AG10803 (cell line): ENCODE measurements around the gene GPSM3.
"Not testable (repeated sequence)": the region's sequence is repeated elsewhere in the genome, so short reads cannot be mapped to it uniquely, and the experiment has no call there.

Experiments
- DNase-seq: peaks from one replicate; pipeline ENCODE4 v3.0.0; 2010; ENCODE audit warnings: low read depth
- H3K4me3 ChIP-seq: 2 replicates; pipeline ENCODE4 v1.5.1; 2011; ENCODE audit warnings: mild to moderate bottlenecking, low read length, control low read depth
- TF ChIP-seq, protein P1 (sequence below): conservative IDR thresholded peaks from 2 replicates; pipeline ENCODE4 v1.5.1; 2011; ENCODE audit warnings: mild to moderate bottlenecking, low read length, control low read depth, inconsistent platforms

Gene GPSM3

DNA sequence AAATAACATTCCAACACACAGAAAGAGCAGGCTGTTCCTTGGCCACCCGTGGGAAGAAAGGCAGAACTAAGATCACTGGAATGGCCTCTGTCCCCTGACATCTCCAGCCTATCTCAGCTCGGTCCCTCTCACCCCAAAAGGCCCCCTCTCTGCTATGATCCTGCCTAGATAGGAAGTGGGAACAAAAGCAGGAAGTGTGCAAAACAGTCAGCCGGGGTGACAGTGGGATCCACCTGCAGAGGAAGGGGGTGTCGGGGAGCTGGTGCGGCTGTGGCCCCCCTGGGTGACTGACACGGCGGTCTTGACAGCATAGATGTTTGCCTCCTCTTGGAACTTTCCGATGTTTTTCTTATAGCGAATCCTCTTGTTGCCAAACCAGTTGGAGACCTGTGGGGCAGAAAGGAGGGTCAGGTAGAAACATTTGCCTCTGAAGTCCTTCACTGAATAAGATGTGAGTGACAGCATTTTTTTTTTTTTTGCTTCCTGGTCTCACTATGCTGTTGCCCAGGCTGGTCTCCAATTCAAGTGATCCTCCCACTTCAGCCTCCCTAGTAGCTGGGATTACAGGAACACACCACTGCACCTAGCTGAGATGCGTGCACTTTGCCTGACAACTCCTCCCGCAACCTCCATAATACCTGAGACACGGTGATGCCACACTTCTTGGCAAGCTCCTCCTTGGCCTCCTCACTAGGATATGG, 5.3 kb downstream of the GPSM3 start:
- TF ChIP-seq, protein P1, sequence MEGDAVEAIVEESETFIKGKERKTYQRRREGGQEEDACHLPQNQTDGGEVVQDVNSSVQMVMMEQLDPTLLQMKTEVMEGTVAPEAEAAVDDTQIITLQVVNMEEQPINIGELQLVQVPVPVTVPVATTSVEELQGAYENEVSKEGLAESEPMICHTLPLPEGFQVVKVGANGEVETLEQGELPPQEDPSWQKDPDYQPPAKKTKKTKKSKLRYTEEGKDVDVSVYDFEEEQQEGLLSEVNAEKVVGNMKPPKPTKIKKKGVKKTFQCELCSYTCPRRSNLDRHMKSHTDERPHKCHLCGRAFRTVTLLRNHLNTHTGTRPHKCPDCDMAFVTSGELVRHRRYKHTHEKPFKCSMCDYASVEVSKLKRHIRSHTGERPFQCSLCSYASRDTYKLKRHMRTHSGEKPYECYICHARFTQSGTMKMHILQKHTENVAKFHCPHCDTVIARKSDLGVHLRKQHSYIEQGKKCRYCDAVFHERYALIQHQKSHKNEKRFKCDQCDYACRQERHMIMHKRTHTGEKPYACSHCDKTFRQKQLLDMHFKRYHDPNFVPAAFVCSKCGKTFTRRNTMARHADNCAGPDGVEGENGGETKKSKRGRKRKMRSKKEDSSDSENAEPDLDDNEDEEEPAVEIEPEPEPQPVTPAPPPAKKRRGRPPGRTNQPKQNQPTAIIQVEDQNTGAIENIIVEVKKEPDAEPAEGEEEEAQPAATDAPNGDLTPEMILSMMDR: no peak
- H3K4me3 ChIP-seq: no peak overlapping the region
- no peak for DNase-seq

DNA sequence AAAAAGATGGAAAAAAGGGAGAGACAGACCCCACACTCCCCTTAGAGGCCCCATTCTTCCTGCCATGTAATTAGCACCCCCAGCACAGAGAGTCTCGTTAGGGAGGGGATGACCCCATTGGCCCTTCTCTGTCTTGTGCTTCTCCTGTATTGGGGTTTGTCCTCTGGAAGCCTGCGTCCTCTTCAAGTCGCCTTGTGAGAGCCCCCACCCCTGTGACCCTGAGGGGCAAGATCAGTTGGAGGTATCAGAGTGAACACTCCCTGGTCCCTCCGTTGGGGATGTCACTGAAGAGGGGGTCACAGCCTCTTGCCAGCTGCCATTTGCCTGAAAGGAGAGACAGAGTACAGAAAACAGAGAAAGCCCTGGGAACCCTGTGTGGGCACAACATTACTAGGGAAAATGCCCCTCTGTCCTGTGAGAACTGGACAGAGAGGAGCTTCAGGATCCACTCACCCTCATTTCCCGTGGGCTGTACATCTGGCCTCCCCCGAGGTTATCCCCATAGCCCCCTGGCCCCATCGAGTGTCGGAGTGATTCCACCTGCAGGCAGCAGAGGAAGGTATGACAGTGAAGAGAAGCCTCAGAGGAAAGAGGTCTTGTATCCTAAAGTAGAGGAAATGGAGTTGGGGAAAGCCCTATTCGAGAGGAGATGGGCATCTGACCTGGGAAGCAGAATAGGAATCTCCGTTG, 6.1 kb downstream of the GPSM3 start:
- H3K4me3 ChIP-seq, DNase-seq: not testable (repeated sequence)

DNA sequence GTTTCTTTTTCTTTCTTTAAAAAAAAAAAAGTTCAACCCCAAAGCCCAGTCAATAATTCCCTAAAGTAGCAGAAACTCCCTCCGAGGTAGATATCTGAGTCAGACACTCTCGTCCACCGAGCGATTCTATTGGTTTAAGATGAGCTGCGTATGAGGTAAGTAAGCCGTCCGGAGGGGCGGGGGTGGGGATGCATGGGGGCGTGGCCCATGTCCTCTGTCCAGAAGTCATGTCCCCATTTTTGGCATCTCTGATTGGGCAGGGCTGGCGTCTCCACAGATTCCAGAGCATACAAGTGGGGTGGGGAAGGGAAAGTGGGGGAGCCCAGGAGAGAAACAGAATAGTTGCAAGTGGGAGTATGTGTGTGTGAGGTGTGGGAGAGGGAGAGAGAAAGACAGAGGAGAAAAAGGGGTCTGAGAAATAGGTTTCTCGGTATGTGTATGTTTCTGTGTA, 6.7 kb downstream of the GPSM3 start:
- peak; percentile 88 for DNase-seq
- not testable (repeated sequence) for H3K4me3 ChIP-seq

DNA sequence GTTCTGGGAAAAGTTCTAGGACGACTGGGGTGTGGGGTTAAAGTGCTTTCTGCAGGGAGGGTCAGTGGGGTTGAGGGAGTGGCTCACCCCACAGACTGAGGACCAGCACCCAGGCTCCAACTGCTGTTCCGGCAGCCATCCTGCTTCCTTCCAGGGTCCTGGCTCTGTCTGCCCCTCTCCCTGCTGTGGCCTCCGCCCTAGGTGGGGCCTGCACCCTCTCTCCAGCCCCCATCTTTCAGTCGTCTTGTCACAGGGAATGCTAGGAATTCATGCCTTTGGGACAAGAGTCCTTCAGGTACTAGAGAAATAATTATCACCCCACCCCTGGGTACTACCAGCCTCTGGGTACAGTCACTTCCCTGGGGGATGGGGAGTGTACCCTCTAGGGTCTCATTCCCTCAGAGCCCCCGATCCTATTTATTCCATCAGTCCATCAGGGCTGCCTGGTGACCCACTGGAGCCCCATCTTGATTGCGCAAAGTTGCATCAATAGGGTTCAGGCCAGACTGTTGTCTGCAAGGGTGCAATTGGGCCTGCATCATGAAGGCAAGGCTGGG, 8.3 kb downstream of the GPSM3 start, which contains the start of gene AGER:
Gene AGER, minus strand, starts transcription at position 170 of the 557 bp plus-strand sequence. Its CDS starts 31 bp downstream, at position 139.
- TF ChIP-seq, protein P1: no peak
- DNase-seq: no peak

DNA sequence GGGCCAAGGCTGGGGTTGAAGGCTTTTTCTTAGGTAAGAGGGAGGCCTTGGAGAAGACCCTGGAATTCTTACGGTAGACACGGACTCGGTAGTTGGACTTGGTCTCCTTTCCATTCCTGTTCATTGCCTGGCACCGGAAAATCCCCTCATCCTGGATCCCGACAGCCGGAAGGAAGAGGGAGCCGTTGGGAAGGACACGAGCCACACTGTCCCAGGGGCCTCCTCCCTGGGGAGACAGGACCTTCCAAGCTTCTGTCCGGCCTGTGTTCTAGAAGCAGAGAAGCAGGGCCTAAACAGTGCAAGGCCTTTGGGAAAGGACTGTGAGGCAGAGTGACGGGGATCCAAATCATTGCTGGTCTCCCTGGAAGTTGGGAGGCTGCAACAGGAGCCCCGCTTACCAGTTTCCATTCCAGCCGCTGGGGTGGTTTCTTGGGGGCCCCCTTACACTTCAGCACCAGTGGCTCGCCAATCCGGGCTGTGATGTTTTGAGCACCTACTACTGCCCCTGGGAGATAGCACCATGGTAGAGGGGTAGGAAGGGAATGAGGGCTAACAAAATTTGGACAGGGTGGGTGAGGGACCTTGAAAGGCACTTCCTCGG, 8.9 kb downstream of the GPSM3 start:
- no peak for DNase-seq
- H3K4me3 ChIP-seq: no peak overlapping the region
- TF ChIP-seq, protein P1: no peak

More for the DNA sequence above, 8.3 kb downstream of the GPSM3 start, which contains the start of gene AGER:
- H3K4me3 ChIP-seq: no peak within 1 kb of the TSS

DNA sequence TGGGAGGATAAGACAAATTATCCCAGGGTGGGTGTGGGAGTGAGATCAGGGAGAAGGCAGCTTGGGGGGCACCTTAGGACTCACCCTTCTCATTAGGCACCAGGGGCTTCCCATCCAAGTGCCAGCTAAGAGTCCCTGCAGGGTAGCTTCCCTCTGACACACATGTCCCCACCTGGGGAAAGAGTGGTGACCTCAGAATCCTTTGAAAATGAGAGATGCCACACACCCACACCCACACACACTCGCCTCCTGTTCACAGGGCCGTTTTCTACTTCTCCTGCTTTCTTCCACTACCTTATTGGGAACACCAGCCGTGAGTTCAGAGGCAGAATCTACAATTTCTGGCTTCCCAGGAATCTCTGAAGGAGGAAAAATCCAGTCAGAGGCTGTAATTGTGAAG, 9.4 kb downstream of the GPSM3 start:
- H3K4me3 ChIP-seq: no peak overlapping the region
- DNase-seq: no peak
- TF ChIP-seq, protein P1: no peak

DNA sequence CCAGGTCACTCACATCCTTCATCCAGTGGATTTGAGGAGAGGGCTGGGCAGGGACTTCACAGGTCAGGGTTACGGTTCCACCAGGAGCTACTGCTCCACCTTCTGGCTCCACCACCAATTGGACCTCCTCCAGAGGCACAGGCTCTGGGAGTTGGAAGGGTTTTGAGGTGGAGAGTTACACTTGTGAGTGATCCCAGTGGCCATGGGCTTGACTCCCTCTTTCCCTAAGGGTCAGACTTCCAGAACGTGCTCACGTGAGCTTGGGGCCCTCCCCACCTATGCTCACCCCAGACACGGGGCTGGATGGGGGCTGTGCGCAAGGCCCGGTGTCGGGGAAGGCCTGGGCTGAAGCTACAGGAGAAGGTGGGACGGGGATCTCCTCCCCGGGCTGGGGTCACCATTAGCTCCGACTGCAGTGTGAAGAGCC, 9.9 kb downstream of the GPSM3 start:
- H3K4me3 ChIP-seq: no peak overlapping the region
- DNase-seq: no peak
- TF ChIP-seq, protein P1: no peak
